Measurements from ENCODE around the gene ARHGAP32.

GRCh38 chr11:129131316-129131715 is 60.8 kb downstream of the ARHGAP32 start:
- TF ChIP-seq, protein P1, sequence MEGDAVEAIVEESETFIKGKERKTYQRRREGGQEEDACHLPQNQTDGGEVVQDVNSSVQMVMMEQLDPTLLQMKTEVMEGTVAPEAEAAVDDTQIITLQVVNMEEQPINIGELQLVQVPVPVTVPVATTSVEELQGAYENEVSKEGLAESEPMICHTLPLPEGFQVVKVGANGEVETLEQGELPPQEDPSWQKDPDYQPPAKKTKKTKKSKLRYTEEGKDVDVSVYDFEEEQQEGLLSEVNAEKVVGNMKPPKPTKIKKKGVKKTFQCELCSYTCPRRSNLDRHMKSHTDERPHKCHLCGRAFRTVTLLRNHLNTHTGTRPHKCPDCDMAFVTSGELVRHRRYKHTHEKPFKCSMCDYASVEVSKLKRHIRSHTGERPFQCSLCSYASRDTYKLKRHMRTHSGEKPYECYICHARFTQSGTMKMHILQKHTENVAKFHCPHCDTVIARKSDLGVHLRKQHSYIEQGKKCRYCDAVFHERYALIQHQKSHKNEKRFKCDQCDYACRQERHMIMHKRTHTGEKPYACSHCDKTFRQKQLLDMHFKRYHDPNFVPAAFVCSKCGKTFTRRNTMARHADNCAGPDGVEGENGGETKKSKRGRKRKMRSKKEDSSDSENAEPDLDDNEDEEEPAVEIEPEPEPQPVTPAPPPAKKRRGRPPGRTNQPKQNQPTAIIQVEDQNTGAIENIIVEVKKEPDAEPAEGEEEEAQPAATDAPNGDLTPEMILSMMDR (conservative IDR thresholded peaks at IDR 0.05 in 1 of 2, IDR thresholded peaks at IDR 0.05 in 1 of 2; ENCODE audit: low read depth in 1 of 2, low read length in 2 of 2) = no peak
- TF ChIP-seq EZH2 (IDR thresholded peaks at IDR 0.05; ENCODE audit: low read length, missing control alignments) = no peak

Data from fibroblast of lung (primary cell).